HG03097 (cell line): ENCODE data around the gene POP7.
"Not testable (repeated sequence)": the region's sequence is repeated elsewhere in the genome, so short reads cannot be mapped to it uniquely, and the experiment has no call there.

Experiments
- ATAC-seq: cut with Tn5 transposase; IDR thresholded peaks from one replicate; pipeline ENCODE4 v1.9.1; 2021; ENCODE audit not compliant: unreplicated experiment, low FRiP score

Gene POP7

DNA sequence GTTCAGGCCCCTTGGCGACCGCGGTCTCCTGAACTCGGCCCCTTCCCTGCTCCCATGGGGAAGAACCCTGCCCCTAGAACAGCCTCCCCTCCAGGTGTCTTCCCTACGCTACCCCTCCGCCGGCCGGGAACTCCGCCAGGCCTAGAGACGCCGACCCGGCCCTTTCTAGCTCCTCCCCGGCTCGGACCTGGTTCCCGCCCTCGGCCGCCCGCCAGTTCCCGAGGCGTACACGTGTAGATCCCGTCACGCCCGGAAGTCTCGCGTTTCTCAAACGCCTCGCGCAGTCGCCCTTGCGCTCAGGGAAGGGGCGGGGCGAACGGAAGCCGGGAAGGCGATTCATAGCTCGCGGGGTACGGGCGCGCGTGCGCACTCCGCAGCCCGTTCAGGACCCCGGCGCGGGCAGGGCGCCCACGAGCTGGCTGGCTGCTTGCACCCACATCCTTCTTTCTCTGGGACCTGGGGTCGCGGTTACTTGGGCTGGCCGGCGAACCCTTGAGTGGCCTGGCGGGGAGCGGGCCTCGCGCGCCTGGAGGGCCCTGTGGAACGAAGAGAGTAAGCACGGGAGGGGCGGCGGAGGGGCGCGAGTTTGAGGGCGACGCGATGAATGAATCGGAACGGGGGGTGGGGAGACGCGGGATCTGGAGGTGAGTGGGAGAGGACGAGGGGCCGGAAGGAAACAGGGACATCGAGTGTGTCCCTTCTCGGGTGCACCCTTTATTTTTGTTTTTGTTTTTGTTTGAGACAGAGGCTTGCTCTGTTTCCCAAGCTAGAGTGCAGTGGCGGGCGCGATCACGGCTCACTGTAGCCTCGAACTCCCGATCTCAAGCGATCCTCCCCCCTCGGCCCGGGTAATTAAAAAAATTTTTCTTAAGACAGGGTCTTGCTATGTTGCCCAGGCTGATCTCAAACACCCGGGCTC lies at the start of gene POP7:
Gene POP7 (plus strand): TSS at position 369 of the 919 bp plus-strand sequence. CDS start 710 bp downstream, outside the sequence.
- peak; percentile 84 for ATAC-seq

DNA sequence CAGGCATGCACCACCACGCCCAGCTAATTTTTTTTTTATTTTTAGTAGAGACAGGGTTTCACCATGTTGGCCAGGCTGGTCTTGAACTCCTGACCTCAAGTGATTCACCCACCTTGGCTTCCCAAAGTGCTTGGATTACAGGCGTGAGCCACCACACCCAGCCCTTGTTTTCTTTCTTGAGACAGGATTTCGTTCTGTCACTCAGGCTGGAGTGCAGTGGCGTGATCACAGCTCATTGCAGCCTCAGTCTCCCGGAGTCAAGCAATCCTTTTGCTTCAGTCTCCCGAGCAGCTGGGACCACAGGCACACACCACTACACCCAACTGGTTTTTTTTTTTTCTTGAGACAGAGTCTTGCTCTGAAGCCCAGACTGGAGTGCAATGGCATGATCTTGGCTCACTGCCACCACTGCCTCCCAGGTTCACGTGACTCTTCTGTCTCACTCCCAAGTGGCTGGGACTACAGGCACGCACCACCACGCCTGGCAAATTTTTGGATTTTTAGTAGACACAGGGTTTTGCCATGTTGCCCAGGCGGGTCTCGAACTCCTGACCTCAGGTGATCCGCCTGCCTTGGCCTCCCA lies 43.6 kb upstream of the POP7 start:
- not testable (repeated sequence) for ATAC-seq

DNA sequence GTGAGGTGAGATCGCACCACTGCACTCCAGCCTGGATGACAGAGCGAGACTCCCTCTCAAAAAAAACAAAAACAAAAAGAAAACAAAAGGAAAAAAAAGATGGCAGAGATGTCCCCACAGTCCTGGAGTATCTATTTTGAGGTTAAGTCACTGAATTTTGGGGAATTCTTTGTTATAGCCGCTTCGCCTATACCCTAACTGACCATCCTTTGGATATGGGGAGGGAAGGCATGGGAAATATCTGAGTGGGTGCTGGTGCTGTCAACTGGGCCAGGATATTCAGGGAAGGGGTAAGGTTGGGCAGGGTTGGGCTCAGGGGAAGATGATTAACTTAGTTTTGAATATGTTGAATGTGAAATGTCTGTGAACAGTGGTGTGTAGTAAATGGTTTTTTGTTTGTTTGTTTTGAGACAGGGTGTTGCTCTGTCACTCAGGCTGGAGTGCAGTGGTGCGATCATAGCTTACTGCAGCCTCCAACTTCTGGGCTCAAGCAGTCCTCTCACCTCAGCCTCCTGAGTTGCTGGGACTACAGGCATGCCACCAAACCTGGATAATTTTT lies 40.7 kb upstream of the POP7 start:
- no peak for ATAC-seq

DNA sequence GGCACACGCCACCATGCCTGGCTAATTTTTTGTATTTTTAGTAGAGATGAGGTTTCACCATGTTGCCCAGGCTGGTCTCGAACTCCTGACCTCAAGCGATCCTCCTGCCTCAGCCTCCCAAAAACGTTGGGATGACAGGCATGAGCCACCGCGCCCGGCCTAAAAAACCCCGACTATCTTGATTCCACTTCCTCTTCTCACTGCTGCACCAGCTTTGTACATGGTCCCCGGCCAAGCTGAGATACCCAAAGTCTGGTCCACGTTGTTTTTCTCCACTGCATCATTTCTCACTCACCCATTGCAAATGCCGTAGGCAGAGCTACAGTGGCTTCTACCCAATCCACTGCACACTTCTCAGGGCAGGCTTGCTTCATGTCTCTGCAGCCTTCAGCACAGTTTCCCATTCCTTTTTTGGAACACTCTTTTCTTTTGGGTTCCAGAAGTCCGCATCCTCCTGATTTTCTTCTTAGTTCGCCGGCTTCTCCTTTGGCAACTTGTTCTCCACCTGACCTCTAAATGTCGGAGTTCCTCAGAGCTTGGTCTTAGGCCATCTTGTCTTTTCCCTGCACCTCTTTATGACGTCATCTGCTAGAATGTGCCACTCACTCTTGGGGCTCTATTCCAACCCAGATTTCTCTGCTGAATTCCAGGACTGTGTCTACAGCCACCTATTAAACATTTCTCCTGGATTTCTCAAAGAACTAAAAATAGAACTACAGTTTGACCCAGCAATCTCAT lies 38.4 kb upstream of the POP7 start:
- no peak for ATAC-seq

DNA sequence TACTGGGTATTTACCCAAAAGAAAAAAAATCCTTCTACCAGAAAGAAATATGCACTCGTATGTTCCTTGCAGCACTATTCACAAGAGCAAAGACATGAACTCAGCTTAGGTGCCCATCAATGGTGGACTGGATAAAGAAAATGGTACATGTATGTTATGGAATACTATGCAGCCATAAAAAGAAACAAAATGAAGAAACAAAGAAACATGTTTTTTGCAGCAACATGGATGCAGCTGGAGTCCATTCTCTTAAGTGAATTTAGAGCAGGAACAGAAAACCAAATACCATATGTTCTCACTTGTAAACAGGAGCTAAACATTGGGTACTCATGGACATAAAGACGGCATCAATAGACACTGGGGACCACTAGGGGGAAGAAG lies 37.9 kb upstream of the POP7 start:
- ATAC-seq, result no peak

DNA sequence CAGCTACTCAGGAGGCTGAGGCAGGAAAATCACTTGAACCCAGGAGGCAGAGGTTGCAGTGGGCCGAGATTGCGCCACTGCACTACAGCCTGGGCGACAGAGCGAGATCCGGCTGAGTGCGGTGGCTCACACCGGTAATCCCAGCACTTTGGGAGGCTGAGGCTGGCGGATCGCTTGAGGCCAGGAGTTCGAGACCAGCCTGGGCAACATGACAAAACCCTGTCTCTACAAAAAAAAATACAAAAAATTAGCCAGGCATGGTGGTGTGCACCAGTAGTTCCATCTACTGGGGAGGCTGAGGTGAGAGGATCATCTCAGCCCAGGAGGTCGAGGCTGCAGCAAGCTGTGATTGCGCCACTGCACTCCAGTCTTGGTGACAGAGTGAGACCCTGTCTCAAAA lies 36.8 kb upstream of the POP7 start:
- ATAC-seq, result not testable (repeated sequence)

DNA sequence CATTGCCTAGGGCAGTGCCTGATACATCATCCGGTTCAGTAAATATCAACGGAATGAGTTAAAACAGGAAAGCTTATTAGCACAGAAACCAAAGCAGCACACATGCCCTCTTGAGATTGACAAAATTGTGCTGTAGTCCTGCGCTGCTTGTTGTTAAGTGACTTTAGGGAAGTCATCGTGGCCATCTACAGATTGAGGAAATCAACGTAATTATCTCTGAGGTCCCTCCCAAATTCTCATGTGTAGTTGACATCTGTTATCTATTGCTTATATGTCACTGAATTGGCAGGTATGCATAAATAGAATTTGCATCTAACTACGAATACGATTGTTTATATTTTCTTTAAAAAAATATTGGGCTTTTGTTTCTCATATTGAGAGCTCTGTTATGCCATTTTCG lies 35.8 kb upstream of the POP7 start:
- ATAC-seq, result no peak

DNA sequence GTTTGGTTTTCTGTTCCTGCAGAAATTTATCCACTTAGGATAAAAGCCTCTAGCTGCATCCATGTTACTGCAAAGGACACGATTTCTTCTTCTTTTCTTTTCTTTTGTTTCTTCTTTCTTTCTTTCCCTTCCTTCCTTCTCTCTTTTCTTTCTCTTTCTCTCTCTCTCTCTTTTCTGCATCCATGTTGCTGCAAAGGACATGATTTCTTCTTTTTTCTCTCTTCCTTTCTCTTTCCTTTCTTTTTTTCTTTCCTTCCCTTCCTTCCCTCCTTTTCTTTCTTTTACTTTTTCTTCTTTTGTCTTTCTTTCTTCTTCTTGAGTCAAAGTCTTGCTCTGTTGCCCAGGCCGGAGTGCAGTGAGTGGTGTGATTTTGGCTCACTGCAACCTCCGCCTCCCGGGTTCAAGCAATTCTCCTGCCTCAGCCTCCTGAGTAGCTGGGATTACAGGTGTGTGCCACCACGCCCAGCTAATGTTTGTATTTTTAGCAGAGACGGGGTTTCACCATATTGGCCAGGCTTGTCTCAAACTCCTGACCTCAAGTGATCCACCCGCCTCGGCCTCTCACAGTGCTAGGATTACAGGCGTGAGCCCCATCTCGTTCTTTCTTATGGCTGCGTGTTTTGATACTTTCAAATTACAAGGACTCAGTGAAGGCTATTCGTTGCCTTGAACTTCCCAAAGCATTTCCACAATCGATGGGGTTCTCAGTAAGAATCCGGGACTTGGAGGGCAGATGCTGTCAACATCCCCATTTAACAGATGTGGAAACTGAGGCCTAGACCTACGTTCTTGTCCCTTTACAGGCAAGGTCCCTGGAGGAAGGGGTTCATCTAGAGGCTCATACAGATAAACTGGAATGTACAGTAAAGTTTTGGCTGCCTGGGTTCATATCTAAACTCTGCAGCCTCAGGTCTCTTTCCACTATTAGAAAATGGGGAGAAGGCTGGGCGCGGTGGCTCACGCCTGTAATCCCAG lies 34.3 kb upstream of the POP7 start:
- ATAC-seq, result no peak

DNA sequence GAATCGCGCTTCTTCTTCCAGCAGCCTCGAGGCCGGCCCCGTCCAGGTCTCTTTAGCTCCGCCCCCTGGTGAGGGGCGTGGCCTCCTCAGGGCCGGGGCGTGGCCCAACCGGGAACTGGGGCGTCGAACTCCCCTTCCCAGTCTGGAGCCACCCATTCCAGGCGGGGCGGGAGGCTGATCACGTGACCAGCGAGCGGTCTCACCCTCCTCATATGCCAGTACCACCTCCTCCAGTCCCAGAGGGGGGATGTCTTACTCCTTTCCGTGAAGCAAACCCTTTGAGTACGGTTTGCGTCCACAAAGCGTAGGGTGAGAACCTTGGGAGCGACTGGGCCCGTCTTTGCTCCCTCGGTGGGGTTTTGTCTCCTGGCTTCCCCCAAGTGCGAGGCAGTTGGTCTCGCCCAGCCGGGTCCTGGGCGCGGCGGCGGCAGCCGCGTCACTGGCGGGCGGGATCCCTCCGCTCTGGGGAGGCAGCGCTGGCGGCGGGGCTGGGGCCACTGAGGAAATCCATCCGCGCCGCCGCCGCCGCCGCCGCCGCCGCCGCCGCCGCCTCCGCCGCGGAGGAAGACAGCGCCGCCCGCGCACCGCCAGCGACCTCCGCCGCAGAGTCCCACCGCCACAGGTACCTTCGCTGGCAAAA lies 32.5 kb upstream of the POP7 start, which contains the start of gene GNB2:
Gene GNB2 (plus strand): TSS at position 439 of the 640 bp plus-strand sequence. CDS start 2,526 bp downstream, outside the sequence.
- peak; percentile 66 for ATAC-seq

DNA sequence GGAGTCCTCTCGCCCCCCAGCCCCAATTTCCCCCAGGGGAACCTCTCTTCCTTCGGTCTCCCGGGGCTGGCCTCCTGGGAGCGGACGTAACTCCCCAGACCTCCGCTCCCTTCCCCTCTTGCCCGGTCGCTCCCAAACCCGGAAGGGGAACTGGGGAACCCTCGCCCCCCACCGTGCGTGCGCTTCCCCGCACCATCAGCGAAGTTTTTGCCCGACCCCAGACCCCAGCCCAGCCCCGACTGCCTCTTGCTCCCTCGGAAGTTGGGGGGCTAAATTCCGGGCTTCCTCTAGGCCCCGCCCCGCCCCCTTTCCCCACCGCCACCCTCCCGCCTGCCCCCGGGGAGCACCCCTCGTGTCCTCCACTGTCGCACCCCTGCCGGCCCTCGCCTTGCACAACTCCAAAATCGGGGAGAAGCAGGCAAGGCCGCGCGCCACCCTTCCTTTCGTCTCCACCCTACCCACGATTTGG lies 31.9 kb upstream of the POP7 start:
- ATAC-seq, result no peak

DNA sequence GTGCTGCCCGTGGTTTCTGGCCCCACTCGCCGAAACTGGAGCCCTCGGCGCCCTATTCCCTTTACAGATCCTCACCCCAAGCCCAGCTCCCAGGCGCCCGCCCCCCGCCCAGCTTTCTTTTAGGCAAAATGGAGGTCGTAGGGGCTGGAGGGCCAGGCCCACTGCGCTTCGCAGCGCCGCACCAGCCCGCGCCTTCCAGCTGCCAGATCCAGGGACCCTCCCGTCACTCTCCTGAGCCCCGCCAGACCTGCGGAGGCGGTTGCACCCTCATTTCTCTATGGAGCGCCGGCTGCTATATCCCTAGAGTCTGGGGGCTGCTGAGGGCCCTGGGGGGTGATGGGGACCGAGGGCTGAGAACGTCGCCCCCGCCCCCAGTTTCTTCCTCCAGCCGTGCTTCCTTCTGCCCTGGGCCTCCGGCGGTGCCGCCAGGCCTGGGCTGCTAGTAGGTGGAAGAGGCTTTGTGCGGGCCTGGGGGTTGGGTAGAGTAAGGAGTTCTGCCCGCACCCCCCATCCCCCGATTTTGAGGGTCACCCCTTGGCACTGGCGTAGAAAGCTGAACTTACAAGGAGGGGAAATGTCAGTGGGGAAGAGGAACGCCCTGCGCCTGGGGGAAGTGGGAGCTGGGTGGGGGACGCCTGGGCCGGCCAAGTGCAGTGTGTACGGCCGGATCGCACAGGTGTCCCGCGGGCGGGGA lies 31.4 kb upstream of the POP7 start:
- no peak for ATAC-seq

DNA sequence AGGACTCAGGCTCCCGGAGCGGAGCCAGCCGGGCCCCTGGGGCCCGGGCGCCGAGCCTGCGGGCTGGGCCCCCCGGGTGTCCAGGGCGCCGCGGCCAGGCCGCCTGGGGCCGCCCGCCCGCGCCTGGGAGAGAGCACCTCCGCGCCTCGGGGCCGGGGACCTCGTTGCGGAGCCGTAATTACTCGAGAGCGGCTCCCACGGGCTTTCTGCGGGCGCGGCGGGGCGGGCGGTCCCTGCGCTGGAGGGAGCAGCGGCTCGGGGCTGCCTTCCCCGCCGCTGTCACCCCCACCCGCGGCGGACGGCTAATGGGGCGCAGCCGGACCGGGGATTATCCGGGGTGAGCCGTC lies 30.8 kb upstream of the POP7 start:
- no peak for ATAC-seq

DNA sequence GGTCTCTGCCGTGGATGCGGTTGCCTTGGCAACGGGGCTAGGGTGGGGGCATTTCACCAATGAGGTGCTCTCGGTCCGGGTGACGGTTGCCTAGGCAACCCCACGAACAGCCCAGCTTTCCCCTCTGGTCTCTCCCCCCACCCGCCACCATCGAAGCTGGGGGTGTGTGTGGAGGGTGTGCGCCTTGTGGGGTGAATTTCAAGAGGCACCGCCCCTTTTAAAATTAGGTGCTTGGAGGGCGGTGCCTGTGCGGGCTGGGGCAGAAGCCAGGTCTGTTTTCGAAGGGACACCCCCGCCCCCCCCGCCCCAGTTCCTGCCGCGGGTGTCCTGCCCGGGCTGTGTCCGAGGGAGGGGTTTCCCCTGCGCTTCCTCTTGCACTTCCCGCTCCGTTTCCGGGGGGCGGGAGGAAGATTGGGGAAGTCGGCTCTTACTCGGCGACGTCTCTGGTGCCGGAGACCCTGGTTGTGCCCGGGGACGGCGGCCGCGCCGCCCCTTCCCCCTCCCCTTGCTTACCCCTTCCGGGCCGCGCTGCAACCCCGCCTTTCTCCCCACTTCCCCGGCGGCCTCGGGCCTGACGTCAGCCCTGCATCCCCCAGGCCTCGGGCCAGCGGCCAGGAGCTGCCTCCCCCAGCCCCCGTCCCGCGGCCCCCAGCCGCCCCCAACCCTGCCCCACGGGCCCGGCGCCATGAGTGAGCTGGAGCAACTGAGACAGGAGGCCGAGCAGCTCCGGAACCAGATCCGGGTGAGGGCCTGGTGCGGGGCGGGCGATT lies 30.2 kb upstream of the POP7 start:
- no peak for ATAC-seq

DNA sequence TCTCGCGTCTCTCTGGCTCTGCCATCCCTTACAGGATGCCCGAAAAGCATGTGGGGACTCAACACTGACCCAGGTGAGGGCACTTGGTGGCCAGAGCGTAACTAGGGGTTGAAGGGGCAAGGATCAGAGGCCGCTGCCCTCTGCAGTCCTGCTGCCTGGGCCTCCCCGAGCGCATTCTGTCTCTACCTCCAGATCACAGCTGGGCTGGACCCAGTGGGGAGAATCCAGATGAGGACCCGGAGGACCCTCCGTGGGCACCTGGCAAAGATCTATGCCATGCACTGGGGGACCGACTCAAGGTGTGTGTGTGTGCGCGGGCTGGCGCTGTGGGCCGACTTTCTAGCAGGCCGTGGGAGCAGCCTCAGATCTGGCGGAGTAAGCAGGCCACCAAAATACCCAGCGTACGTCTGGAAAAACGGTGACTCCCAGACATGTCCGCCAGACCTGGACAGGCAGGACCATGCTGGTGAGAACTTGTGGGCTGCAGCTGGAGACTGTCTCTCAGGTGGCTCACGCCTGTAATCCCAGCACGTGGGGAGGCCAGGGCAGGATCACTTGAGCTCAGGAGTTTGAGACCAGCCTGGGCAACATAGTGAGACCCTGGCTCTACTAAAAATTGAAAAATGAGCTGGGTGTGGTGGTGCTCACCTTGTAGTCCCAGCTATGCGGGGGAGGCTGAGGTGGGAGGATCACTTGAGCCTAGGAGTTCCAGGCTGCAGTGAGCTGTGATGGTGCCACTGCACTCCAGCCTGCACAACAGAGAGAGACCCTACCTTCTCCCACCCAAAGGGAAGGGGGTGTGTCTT lies 29.2 kb upstream of the POP7 start:
- ATAC-seq, result no peak

DNA sequence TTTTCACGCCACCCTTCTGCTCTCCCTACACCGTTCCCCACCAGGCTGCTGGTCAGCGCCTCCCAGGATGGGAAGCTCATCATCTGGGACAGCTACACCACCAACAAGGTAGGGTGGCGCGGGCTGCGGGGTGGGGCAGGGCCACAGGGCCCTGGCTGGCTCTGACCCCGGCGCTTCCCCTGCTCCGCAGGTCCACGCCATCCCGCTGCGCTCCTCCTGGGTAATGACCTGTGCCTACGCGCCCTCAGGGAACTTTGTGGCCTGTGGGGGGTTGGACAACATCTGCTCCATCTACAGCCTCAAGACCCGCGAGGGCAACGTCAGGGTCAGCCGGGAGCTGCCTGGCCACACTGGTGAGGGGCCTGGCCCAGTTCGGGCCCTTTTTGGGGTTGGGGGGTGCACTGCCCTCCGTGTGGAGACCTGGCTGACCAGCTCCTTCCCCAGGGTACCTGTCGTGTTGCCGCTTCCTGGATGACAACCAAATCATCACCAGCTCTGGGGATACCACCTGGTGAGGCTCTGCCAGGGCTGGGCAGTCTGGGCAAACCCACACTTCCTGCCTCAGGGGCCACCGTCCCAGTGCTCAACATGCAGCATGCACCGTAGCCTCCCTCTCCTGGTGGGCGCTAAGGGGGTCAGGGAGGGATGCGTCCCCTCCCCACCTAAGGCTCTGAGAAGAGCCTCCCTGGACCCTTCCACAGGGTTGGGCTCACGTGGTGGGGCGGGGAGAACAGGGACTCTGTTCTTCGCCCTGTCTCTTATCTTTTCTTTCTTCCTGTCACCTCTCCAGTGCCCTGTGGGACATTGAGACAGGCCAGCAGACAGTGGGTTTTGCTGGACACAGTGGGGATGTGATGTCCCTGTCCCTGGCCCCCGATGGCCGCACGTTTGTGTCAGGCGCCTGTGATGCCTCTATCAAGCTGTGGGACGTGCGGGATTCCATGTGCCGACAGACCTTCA lies 28.3 kb upstream of the POP7 start:
- no peak for ATAC-seq
